Measurements from ENCODE around the gene SLC43A3.
"Not testable (repeated sequence)": the region's sequence is repeated elsewhere in the genome, so short reads cannot be mapped to it uniquely, and the experiment has no call there.

SLC43A3 gene

DNA sequence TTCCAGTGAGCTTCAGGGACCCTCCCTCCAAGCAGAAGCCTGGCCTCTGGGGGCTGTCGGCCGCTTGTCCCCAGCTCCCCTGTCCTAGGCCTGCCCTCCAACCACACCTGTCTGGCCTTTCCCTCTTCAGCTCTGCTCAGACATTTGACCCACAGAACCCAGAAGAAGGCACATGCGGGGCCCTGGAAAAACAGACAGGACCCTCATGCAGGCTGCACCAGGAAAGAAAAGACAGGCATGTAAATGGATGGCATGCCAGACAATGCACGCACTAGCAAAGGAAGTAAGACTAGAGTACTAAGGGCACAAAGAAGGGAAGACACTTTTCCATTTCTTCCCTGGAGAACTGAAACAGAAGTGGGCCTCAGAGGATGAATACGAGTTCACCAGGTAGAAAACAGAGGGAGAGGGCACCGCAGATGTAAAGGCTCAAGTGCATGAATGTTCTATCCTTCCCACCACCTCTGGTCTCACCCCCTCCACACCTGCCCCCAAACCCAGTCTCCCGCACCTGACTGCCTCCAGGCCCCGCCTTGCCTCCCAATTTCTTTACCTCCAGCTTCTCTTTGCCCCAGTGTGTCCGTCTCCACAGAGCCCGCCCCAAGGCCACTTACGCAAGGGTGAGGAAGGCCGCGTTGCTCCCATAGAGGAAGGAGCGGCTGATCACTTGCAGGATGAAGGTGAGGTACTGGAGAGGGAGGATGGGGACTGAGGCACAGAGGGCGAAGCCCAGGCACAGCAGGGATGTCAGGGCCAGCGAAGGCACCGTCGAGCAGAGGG, 17.4 kb downstream of the SLC43A3 start:
- no peak overlapping the region for H3K4me3 ChIP-seq (ENCODE audit: low read depth, low read length)
- DNase-seq (ENCODE audit: low read depth) = no peak

DNA sequence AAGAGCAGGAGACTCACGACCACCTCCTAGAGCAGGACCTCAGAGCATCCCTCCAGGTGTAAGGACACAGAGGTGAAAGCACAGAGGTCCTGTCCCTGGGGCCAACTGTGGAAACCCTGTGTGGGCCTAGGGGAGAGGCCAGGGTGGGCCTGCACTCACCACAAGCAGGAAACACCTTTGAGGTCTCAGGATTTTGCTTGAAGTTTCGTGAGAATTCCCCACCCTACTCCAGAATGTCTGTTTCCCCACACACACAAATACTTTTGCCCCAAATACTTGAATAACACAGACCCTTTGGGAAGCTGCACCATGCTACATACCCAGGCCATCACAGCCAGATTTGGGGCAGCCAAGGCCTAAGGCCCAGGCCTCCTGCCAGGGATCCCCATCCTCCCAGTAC, 18.1 kb downstream of the SLC43A3 start:
- no peak for DNase-seq (ENCODE audit: low read depth)
- no peak overlapping the region for H3K4me3 ChIP-seq (ENCODE audit: low read depth, low read length)

DNA sequence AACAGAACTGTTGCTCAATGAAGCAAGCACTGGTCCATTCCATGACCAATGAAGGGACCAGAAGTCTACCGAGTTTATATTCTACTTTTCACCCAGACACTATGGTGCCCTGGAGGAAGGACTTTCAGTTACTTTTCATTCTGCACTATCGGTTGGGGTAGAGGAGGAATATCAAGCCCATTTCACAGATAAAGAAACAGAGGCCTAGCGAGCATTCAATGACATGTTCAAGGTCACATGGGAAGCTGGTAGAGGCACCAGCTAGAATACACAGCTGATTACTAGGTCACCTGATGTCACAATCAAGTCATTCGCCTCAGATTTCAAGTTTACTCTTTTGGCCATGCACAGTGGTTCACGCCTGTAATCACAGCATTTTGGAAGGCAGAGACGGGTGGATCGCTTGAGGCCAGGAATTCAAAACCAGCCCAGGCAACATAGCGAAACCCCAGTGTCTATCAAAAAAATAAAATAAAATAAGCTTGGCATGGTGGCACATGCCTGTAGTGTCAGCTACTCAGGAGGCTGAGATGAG, 18.9 kb downstream of the SLC43A3 start:
- H3K4me3 ChIP-seq (ENCODE audit: low read depth, low read length) = no peak overlapping the region
- no peak for DNase-seq (ENCODE audit: low read depth)

DNA sequence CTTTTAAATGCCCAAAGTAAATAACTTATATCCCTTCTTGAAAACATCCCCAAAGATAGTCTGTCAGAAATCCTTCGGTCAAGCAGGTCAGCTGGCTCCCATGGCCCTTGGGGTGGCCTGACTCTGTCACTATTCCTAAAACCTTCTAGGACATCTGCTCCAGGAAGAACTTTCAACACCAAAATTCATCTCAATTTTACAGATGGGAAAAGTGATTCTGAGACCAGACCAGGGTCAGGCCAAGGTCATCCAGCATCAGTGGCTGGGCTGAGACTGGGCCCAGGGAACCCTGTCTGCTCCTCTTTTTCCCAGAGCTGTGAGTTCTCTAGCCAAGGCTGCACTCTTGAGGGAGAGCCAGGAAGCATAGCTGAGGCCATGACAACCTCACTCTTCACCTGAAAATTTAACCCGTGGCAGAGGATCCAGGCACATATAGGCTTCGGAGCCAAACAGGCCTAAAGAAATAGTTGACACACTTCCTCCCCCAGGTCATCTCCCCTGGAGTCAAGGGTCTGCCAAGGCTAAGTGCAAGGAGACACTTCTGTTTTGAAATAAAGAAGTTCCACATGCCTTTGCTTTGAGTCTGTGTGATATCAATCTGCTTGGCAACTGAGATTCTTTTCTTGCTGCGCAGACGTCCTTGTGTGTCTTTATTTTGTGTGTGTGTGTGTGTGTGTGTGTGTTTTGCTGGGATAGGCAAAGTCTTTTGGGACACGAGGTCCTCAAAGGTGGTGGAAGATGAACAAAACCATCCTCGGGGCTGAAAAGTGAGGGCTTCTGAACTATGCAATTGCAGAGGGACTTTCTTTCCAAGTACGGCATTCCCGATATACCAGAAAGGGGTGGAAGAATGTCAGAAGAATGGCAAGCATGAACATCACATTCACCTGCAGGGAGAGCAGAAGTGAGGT, 19.7 kb downstream of the SLC43A3 start:
- H3K4me3 ChIP-seq (ENCODE audit: low read depth, low read length) = no peak overlapping the region
- no peak for DNase-seq (ENCODE audit: low read depth)

- H3K4me3 ChIP-seq (ENCODE audit: low read depth, low read length) = no peak overlapping the region
- DNase-seq (ENCODE audit: low read depth) = no peak
Observed at GRCh38 chr11:57406337-57406904, 20.5 kb downstream of the SLC43A3 start.

- H3K4me3 ChIP-seq (ENCODE audit: low read depth, low read length) = no peak overlapping the region
Observed at GRCh38 chr11:57405271-57405860, 21.6 kb downstream of the SLC43A3 start.

GRCh38 chr11:57403802-57404147, 23.1 kb downstream of the SLC43A3 start:
- DNase-seq (ENCODE audit: low read depth) = no peak

More at GRCh38 chr11:57405271-57405860, 21.6 kb downstream of the SLC43A3 start:
- DNase-seq (ENCODE audit: low read depth) = no peak

DNA sequence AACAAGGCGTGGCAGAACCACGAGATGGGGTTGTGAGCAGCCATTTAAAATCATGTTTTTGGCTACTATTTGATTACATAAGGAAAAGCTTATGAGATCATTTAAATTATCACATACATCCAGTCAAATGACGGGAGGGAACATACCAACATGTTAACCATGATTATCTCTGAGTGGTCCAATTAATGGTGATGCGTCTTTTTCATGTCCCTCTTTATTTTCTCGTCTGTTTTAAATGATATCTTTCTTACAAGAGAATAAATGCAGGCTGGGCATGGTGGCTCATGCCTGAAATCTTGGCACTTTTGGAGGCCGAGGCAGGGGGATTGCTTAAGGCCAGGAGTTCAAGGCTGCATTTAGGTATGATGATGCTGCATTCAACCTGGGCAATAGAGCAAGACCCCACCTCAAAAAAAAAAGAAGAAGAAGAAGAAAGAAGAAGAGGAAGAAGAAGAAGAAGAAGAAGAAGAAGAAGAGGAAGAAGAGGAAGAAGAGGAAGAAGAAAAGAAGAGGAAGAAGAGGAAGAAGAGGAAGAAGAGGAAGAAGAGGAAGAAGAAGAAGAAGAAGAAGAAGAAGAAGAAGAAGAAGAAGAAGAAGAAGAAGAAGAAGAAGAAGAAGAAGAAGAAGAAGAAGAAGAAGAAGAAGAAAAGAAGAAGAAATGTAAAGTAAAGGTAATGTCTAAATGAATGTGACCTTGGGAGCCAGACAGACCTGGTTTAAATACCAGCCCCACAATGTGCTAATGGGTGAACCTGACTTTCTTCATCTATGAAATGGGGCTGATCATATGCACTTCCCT, 23.7 kb downstream of the SLC43A3 start:
- not testable (repeated sequence) for DNase-seq (ENCODE audit: low read depth)

More at GRCh38 chr11:57403802-57404147, 23.1 kb downstream of the SLC43A3 start:
- no peak overlapping the region for H3K4me3 ChIP-seq (ENCODE audit: low read depth, low read length)

DNA sequence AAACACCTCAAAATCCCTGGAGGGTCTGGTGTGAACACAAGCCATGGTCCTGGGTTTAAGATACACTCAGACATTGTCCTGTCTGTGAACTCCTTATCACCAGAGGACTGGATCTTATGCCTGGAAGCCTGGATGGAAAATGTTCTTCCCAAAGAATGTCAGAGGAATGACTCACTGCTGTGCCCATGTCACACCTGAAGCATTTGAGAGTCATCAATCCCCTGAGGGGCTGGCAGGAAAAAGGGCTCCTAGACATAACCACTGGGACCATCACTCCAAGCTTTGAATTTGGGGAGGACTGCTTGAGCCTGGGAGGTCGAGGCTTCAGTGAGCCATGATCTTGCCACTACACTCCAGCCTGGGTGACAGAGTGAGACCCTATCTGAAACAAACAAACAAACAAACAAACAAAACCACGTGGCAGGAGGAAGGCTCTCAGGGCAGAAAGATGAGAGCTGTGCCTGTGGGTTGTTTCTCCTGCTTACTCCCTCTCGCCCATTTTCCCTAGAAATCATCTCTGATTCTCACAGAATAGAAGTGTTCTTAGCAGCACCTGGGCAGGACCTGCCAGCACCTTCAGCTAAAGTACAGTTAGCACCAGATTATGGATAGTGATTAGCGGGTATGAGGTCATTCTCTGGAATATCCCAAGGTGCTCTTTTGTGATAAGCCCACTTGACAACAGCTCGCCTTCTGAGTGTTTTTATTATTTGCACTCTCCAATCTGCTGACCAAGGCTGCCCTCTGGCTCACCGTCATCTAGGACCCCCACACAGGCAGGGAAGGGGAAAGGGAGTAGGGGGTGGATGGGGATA, 24.5 kb downstream of the SLC43A3 start:
- no peak overlapping the region for H3K4me3 ChIP-seq (ENCODE audit: low read depth, low read length)
- DNase-seq (ENCODE audit: low read depth) = no peak

More for the DNA sequence above, 23.7 kb downstream of the SLC43A3 start:
- H3K4me3 ChIP-seq (ENCODE audit: low read depth, low read length) = not testable (repeated sequence)

DNA sequence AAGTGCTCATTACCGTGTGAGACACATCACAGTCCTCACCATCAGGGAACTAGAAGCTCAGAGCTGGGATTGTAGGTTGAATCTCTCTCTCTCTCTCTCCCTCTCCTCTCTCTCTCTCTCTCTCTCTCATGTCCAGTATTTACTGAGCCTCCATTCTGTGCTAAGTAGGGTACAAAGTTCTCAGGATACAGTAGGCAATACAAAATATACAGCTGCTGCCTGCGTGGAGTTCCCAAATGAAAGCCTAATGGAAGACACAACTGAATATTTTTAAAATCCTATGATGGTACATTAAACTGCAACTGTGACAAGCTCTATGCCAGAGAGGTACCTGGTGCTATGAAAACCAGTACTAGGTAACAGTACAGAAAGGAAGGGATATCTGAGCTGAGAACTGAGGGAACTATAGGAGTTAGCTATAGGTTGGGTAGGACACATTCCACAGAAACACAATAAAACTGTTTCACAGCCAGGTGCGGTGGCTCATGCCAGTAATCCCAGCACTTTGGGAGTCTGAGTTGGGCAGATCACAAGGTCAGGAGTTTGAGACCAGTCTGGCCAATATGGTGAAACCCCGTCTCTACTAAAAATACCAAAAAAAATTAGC, 26.8 kb downstream of the SLC43A3 start:
- DNase-seq (ENCODE audit: low read depth) = no peak
- H3K4me3 ChIP-seq (ENCODE audit: low read depth, low read length) = no peak overlapping the region

GRCh38 chr11:57399221-57399620, 27.7 kb downstream of the SLC43A3 start:
- no peak for DNase-seq (ENCODE audit: low read depth)
- H3K4me3 ChIP-seq (ENCODE audit: low read depth, low read length) = no peak overlapping the region

GRCh38 chr11:57397394-57397990, 29.4 kb downstream of the SLC43A3 start:
- DNase-seq (ENCODE audit: low read depth) = no peak

DNA sequence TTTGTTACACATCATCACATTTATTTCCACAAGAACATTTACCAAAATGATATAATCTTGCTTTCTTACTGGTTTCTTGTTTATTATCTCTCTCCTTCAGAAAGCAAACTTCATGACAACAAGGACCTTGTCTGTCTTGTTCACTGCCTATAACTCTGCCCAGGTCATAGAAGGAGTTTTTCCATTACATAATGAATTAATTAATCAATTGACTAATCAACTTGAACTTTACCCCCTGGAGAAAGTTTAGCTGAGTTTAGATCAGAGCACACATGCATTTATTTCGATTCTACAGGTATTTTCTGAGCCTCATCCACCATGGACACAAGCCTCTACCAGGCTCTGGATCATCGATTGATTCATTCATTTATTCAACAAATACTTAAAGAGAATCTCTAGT, 30.2 kb downstream of the SLC43A3 start:
- DNase-seq (ENCODE audit: low read depth) = no peak
- H3K4me3 ChIP-seq (ENCODE audit: low read depth, low read length) = no peak overlapping the region

More at GRCh38 chr11:57397394-57397990, 29.4 kb downstream of the SLC43A3 start:
- H3K4me3 ChIP-seq (ENCODE audit: low read depth, low read length) = no peak overlapping the region

DNA sequence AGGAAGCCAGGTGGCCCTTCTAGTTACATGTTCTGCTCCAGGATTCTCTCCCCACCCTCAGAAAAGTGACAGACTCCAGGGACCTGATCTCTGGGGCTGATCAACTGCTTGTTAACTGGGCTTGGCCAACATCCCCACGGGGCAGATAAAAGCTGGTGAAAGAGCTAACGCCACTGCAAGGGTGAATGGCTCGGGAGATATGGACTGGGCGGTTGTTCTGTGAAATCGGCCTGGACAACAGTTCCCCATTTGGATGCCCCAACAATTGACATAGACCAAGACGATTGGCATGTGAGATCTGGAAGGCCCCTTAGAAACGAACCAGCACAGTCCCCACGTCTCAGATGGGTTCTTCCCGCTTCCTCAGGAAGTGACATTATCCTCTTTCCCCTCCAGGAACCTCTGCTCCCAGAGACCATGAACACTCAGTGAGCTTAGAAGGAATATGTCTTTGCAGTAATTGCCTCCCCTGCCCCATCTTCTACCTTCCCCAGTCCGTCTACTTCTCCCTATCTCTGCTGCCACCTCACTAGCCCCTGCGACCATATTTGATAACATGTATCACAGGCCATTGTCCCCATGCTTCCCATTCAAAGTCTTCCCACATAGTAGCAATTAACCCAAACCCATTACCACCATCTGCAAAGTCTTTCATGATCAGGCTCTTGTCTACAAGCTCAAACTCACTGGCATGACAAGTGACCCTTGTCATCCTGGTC, 30.9 kb downstream of the SLC43A3 start:
- no peak overlapping the region for H3K4me3 ChIP-seq (ENCODE audit: low read depth, low read length)
- no peak for DNase-seq (ENCODE audit: low read depth)

DNA sequence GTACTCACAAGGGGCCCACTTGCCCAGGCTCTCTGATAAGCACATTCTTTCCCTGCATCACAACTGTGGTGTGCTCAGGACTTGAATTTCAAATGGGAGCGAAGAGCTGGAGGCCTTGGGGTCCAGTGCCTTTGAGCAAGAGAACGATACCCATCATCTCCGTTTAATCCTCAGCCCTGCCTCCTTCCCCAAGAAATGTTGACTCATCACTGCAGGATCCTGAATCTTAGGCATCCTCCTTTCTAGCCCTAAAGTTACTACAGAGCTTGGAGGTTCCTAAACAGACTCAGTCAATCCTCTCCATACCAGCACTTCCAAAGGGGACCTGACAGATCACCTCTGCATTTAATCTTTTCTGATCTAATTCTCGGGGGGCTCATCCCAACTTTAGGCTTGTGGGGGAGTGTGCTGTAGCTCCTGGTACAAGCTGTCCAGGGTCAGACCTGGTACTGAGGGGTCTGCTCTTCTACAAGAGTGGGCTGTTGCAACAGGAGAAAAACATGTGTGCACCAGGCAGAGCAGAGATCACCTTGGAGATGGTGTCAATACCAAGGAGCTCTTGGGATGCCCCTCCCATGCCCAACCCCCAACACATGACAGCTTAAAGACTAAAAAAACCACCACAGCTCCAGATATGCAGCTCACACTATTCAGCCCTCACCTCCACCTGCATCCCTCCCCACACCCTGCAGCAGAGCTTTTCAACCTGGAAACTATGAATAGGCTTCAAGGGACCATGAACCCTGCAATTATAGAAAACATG, 32.5 kb downstream of the SLC43A3 start:
- DNase-seq (ENCODE audit: low read depth) = no peak

DNA sequence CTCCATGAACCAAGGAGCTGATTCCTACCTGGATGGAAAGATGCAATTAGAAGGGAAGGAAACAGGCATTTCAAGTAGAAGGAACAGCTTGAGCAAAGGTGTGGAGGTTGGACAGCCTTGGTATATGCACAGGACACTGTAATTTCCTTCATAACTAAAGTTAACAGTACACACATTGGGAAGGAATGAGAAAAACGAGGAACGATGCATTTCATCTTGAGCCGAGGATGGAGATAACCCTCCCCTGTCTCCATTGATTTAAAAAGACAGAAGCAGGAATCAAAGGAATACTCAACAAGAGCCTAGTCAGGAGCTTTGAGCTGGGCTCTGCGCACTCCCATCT, 34.2 kb downstream of the SLC43A3 start:
- no peak for DNase-seq (ENCODE audit: low read depth)

More for the DNA sequence above, 32.5 kb downstream of the SLC43A3 start:
- H3K4me3 ChIP-seq (ENCODE audit: low read depth, low read length) = no peak overlapping the region

More for the DNA sequence above, 34.2 kb downstream of the SLC43A3 start:
- H3K4me3 ChIP-seq (ENCODE audit: low read depth, low read length) = no peak overlapping the region

All from skeletal muscle cell (primary cell).